DOHH2 (cell line): Measurements from ENCODE around the gene ITGA2B.

Experiments used
- H3F3A ChIP-seq: fragments of 200-600 bp; sonication (generic), shearing (Covaris generic); 2 replicates; pipeline ENCODE4 v1.6.0; 2016; ENCODE audit warnings: antibody characterized with exemption, mild to moderate bottlenecking; ENCODE audit not compliant: control insufficient read depth, insufficient read depth
- H3K27ac ChIP-seq: fragments of 200-600 bp; sonication (generic); 2 replicates; pipeline ENCODE4 v1.5.1; 2014; ENCODE audit warnings: low read depth, mild to moderate bottlenecking, low read length, moderate library complexity
- H3K27me3 ChIP-seq: fragments of 200-600 bp; sonication (generic); 2 replicates; pipeline ENCODE4 v1.6.1; 2014; ENCODE audit warnings: mild to moderate bottlenecking, low read length, mixed read lengths; ENCODE audit not compliant: control insufficient read depth
- H3K36me3 ChIP-seq: fragments of 200-600 bp; sonication (generic); 2 replicates; pipeline ENCODE4 v1.6.1; 2014; ENCODE audit warnings: mild to moderate bottlenecking, low read length, moderate library complexity, mixed read lengths; ENCODE audit not compliant: control insufficient read depth
- H3K4me1 ChIP-seq: fragments of 200-600 bp; sonication (generic); 2 replicates; pipeline ENCODE4 v1.6.1; 2014; ENCODE audit warnings: mild to moderate bottlenecking, low read length, mixed read lengths; ENCODE audit not compliant: control insufficient read depth
- H3K4me2 ChIP-seq: fragments of 200-600 bp; sonication (generic); 2 replicates; pipeline ENCODE4 v1.6.0; 2014; ENCODE audit warnings: mild to moderate bottlenecking, low read length, moderate library complexity
- H3K4me3 ChIP-seq: fragments of 200-600 bp; sonication (generic); 2 replicates; pipeline ENCODE4 v1.5.1; 2014; ENCODE audit warnings: mild to moderate bottlenecking, low read length, mixed read lengths
- H3K79me2 ChIP-seq: fragments of 200-600 bp; sonication (generic); 2 replicates; pipeline ENCODE4 v1.6.1; 2014; ENCODE audit warnings: mild to moderate bottlenecking, low read length, mixed read lengths; ENCODE audit not compliant: control insufficient read depth
- H3K9me2 ChIP-seq: fragments of 200-600 bp; sonication (generic); replicated peaks from 2 replicates; pipeline ENCODE4 v1.6.1; 2014; ENCODE audit warnings: mild to moderate bottlenecking, low read length, mixed read lengths; ENCODE audit not compliant: control insufficient read depth
- H3K9me3 ChIP-seq: fragments of 200-600 bp; sonication (generic); 2 replicates; pipeline ENCODE4 v1.6.1; 2014; ENCODE audit warnings: antibody characterized with exemption, low read length, mixed read lengths; ENCODE audit not compliant: control insufficient read depth, insufficient read depth
- H4K20me1 ChIP-seq: fragments of 200-600 bp; sonication (generic); 2 replicates; pipeline ENCODE4 v1.6.0; 2014; ENCODE audit warnings: low read depth, mild to moderate bottlenecking, antibody characterized with exemption, low read length, moderate library complexity; ENCODE audit not compliant: control insufficient read depth, insufficient read depth
- CTCF ChIP-seq: fragments of 200-600 bp; sonication (generic); IDR thresholded peaks from one replicate; pipeline ENCODE4 v1.5.1; 2014; ENCODE audit warnings: antibody characterized with exemption, mild to moderate bottlenecking, low read depth, low read length; ENCODE audit not compliant: poor library complexity, severe bottlenecking
- EZH2phosphoT487 ChIP-seq: fragments of 200-600 bp; sonication (generic); IDR thresholded peaks from 2 replicates; pipeline ENCODE4 v1.6.1; 2017; ENCODE audit warnings: borderline replicate concordance, mild to moderate bottlenecking, antibody characterized with exemption, low read length, moderate library complexity, mixed read lengths

The ITGA2B gene

GRCh38 chr17:44381810-44382305 is 7.6 kb downstream of the ITGA2B start:
- Histone ChIP-seq H3K79me2 (no peaks in the 10 kb centered on the region), H3K27ac (no peak overlapping the region), H3K9me3 (no peaks in the 10 kb centered on the region), H3K9me2 (no peaks in the 10 kb centered on the region), H3K36me3 (no peaks in the 10 kb centered on the region), H3K4me3 (no peak overlapping the region), H3K27me3 (peaks cover 15% of the 10 kb centered on the region), H3F3A (no peaks in the 10 kb centered on the region), H3K4me2 (no peak overlapping the region), H4K20me1 (no peaks in the 10 kb centered on the region), H3K4me1 (peaks cover 5% of the 10 kb centered on the region; the same call in 1 of the 2 replicates)
- TF ChIP-seq CTCF: no peak
- no peak for TF ChIP-seq EZH2phosphoT487

- Histone ChIP-seq H3F3A (no peaks in the 10 kb centered on the region), H4K20me1 (no peaks in the 10 kb centered on the region), H3K27ac (no peak overlapping the region), H3K9me3 (no peaks in the 10 kb centered on the region), H3K4me1 (peaks cover 5% of the 10 kb centered on the region; the same call in 1 of the 2 replicates), H3K4me3 (no peak overlapping the region), H3K4me2 (no peak overlapping the region), H3K36me3 (no peaks in the 10 kb centered on the region), H3K27me3 (peaks cover 9% of the 10 kb centered on the region), H3K79me2 (no peaks in the 10 kb centered on the region), H3K9me2 (no peaks in the 10 kb centered on the region)
- no peak for TF ChIP-seq EZH2phosphoT487
- no peak for TF ChIP-seq CTCF
Measured at GRCh38 chr17:44380767-44381166, 8.7 kb downstream of the ITGA2B start.

- Histone ChIP-seq H3K4me3 (no peak overlapping the region), H4K20me1 (no peaks in the 10 kb centered on the region), H3K79me2 (no peaks in the 10 kb centered on the region), H3K36me3 (no peaks in the 10 kb centered on the region), H3F3A (no peaks in the 10 kb centered on the region), H3K4me2 (no peak overlapping the region), H3K9me2 (no peaks in the 10 kb centered on the region), H3K4me1 (peaks cover 2% of the 10 kb centered on the region; the same call in 1 of the 2 replicates), H3K9me3 (no peaks in the 10 kb centered on the region), H3K27me3 (peaks cover 6% of the 10 kb centered on the region; the same call in 1 of the 2 replicates), H3K27ac (no peak overlapping the region)
- TF ChIP-seq EZH2phosphoT487 (no peak), CTCF (no peak)
Measured at GRCh38 chr17:44379887-44380286, 9.6 kb downstream of the ITGA2B start.
